ENCODE measurements around the gene GALNT4.

The GALNT4 gene

DNA sequence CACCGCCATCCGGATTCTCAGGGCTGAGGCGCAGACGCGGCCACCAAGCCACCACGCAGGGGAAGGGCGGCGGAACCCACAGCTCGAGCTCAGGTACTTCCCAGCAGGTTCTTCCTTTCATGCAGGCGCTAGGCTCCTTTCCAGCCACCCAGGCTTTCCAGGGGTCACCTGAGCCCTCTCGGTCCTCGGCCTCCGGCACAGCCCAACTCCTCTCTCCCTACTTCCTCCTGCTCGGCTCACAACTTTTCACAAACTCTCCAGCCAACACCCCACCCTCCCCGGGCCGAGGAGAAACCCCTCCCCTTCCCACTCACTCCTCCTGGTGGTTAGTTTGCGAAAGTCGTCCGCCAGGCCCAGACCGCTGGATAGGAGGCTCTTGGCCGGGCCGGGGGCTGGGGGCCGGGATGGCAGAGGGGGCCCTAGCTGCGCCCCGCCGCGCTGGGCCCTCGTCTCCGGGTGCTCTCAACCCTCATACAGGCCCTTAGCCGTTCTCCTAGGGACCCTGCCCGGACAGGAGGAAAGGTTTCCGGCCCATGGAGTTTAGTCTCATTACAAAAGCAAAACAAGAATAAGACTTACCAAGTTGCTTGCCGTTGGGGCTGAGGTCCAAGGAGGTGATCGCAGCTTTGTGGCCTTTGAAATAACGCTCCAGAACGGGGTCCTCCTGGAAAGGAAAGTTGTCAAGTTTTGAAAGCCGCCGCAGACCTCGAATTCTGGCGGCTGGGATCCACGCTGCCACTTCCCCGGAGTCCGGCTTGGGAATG lies at the start of gene GALNT4:
TSS of gene GALNT4 (minus strand) at position 256 of the 764 bp plus-strand sequence. CDS start at position 9, 247 bp downstream.
- peak within 1 kb of the TSS; percentile 87 for H3K27ac ChIP-seq
- TF ChIP-seq, protein P1, sequence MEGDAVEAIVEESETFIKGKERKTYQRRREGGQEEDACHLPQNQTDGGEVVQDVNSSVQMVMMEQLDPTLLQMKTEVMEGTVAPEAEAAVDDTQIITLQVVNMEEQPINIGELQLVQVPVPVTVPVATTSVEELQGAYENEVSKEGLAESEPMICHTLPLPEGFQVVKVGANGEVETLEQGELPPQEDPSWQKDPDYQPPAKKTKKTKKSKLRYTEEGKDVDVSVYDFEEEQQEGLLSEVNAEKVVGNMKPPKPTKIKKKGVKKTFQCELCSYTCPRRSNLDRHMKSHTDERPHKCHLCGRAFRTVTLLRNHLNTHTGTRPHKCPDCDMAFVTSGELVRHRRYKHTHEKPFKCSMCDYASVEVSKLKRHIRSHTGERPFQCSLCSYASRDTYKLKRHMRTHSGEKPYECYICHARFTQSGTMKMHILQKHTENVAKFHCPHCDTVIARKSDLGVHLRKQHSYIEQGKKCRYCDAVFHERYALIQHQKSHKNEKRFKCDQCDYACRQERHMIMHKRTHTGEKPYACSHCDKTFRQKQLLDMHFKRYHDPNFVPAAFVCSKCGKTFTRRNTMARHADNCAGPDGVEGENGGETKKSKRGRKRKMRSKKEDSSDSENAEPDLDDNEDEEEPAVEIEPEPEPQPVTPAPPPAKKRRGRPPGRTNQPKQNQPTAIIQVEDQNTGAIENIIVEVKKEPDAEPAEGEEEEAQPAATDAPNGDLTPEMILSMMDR (IDR thresholded peaks at IDR 0.05; ENCODE audit: low read depth, low read length): peak; percentile 68

DNA sequence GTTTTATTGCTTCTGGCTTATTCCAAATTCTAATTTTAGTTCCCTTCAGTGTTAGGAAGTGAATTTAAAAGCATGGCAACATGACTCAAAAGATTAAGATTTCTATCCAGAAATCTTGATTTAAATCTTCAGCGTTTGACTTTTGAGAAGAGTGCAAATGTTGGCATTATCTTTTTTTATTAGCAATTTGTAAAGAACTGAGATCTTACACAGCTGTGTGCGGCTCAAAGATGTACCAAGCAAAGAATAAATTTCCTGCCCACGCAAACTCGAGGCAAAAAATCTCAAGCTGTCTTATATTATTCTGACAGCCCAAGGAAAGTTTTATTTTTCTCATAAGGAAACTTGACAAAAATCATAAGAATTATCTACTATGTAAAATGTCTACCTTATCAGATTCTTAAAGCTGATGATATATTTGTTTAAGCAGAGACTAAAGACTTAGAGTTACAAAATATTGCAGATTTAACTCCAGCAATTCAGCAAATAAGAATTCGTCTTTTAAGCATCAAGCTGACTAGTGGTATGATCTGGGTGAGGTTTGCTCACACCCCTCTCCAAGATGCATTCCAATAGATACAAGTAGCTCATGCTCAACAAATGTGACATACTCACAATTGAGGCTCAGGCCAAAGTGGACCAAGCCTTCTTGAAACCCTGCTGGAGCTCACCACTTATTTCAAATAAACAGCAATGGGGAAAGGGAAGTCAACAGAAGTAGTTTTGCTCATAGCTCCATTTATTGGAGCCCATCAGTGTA lies 48.6 kb upstream of the GALNT4 start:
- TF ChIP-seq, protein P1 (IDR thresholded peaks at IDR 0.05; ENCODE audit: low read depth, low read length): no peak
- Histone ChIP-seq H3K9me3 (ENCODE audit: severe bottlenecking) (no peaks in the 10 kb centered on the region), H3K36me3 (no peaks in the 10 kb centered on the region), H3K27me3 (ENCODE audit: insufficient read depth, low read depth, severe bottlenecking) (no peaks in the 10 kb centered on the region), H3K4me3 (ENCODE audit: low read depth, low read length) (no peak overlapping the region), H3K27ac (no peak overlapping the region)
- no peak for DNase-seq

More for the DNA sequence above, at the start of gene GALNT4:
- H3K4me3 ChIP-seq (ENCODE audit: low read depth, low read length): peak within 1 kb of the TSS; percentile 72
- H3K27me3 ChIP-seq (ENCODE audit: insufficient read depth, low read depth, severe bottlenecking): no peaks in the 10 kb centered on the region
- H3K9me3 ChIP-seq (ENCODE audit: severe bottlenecking): no peaks in the 10 kb centered on the region
- peaks cover 20% of the 10 kb centered on the region for H3K36me3 ChIP-seq
- peak; percentile 82 for DNase-seq

DNA sequence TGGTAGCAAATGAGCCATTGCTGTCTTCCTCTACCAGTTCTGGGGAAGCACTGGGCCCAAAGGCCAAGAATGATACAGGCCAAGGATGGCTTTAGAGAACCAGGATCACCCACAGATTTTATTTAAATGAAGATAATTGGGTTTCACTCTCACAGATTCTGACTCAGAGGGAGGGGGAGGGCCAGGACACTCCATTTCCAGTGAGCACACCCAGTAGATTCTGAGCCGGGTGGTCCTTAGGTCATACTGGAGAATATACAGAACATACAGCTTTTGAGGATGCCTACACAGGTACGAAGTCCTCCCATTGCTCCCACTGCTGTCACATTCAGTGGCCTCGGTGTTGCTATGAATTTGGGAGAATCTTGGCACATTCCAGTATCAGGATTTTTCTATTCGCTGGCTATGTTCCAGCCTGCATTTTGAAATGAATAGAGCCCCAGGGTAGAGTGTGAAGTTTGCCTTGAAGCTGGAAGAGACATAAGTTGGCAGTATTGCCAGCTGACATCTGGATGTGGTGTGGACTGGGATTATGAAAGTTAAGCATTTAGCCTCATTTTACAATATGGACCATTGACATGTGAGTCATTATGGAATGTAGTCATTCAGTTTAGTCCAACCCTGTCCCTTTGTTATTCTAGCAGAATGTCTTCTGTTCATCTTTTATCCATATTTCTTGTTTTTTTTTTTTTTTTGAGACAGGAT lies 47.0 kb upstream of the GALNT4 start:
- TF ChIP-seq, protein P1 (IDR thresholded peaks at IDR 0.05; ENCODE audit: low read depth, low read length): no peak
- H3K27me3 ChIP-seq (ENCODE audit: insufficient read depth, low read depth, severe bottlenecking): no peaks in the 10 kb centered on the region
- no peak for DNase-seq

DNA sequence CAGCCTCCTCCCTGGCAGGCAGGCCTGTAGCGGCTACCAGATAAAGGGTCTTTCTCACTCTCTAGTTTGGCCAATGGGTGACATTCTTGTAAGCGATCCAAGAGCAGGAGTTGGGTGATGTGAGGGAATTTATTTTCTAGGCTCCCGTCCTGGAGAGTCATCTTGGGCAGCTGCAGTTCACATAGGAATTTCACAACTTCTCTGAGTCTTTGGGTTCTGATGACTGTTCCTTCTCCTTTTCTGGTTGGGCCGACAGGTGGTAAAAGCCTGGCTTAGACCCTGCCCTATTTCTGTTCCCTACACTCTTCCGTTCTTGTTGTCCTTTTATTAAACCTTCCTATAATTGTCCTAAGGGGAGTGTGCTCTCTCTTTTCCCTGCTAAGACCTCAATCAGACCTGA lies 43.9 kb upstream of the GALNT4 start:
- H3K4me3 ChIP-seq (ENCODE audit: low read depth, low read length): no peak overlapping the region
- no peaks in the 10 kb centered on the region for H3K27me3 ChIP-seq (ENCODE audit: insufficient read depth, low read depth, severe bottlenecking)
- TF ChIP-seq, protein P1 (IDR thresholded peaks at IDR 0.05; ENCODE audit: low read depth, low read length): no peak
- H3K27ac ChIP-seq: no peak overlapping the region
- H3K9me3 ChIP-seq (ENCODE audit: severe bottlenecking): no peaks in the 10 kb centered on the region
- DNase-seq: no peak
- H3K36me3 ChIP-seq: no peaks in the 10 kb centered on the region

More for the DNA sequence above, 47.0 kb upstream of the GALNT4 start:
- no peaks in the 10 kb centered on the region for H3K36me3 ChIP-seq
- no peak overlapping the region for H3K4me3 ChIP-seq (ENCODE audit: low read depth, low read length)
- no peaks in the 10 kb centered on the region for H3K9me3 ChIP-seq (ENCODE audit: severe bottlenecking)
- H3K27ac ChIP-seq: no peak overlapping the region

DNA sequence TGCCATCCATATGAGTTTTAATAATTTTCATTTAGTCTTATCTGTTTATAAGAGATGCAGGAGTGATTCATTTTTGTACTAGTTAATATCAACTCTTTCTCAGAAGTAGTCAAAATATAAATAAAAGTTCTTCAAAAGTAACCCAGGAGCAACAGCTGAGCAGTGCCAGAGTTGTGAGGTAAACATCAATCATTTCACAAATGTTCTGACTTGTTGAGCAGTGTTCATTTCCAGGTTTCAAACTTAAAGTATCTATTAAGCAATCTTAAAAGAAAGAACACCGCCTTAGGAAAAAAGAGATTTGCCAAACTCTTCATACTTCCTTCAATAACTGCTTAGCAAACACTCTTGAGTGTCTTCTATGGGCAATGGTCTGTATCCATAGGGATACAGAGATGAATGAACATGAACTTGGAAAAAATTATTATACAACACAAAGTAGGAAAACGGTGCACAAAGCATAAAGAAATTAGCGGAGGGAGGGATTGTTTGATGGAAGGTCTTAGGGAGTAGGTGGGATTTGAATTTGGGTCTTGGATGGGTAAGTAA lies 43.2 kb upstream of the GALNT4 start:
- no peaks in the 10 kb centered on the region for H3K36me3 ChIP-seq
- no peaks in the 10 kb centered on the region for H3K9me3 ChIP-seq (ENCODE audit: severe bottlenecking)
- no peaks in the 10 kb centered on the region for H3K27me3 ChIP-seq (ENCODE audit: insufficient read depth, low read depth, severe bottlenecking)
- DNase-seq: no peak
- H3K4me3 ChIP-seq (ENCODE audit: low read depth, low read length): no peak overlapping the region
- TF ChIP-seq, protein P1 (IDR thresholded peaks at IDR 0.05; ENCODE audit: low read depth, low read length): no peak
- H3K27ac ChIP-seq: no peak overlapping the region
